Stimulated activated CD4-positive, alpha-beta T cell treated with anti-CD3 and anti-CD28 coated beads, Interleukin-4, amount 100 ng/mL, for 48 hours (primary cell): ENCODE results near the gene LTBP4.
A peak's percentile ranks its signal among the peaks of the same experiment; 100 is the strongest.

Experiments used
- DNase-seq, 2 donors: peaks; one replicate each; pipeline ENCODE4 v3.0.0-alpha.2; 2020; ENCODE audit warnings: low read depth in 2 of 2

Gene LTBP4

DNA sequence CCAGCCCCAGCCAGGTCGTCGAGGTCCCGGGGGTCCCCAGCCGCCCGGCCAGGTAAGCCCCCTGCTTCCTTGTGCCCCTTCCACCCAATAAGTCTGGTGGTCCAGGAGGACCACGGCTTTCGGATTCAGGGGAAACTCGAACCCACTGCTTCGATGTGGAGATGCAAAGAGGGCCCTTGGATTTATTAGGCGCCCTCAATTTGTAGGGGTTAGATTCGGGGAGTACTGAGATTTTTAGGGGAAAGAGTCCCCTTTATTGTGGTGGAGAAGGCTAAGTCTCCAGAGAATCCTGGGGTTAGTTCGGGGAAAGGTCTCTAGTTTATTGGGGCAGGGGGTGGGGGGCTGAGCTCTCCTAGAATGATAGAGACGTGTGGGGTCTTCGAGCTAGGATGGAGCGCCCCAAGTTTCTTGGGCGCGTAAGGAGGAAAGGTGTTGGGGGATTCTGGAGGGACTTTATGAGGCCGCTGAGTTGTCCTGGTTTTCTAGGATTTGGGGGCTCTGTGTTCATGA, 3.8 kb upstream of the LTBP4 start:
- DNase-seq, result no peak

DNA sequence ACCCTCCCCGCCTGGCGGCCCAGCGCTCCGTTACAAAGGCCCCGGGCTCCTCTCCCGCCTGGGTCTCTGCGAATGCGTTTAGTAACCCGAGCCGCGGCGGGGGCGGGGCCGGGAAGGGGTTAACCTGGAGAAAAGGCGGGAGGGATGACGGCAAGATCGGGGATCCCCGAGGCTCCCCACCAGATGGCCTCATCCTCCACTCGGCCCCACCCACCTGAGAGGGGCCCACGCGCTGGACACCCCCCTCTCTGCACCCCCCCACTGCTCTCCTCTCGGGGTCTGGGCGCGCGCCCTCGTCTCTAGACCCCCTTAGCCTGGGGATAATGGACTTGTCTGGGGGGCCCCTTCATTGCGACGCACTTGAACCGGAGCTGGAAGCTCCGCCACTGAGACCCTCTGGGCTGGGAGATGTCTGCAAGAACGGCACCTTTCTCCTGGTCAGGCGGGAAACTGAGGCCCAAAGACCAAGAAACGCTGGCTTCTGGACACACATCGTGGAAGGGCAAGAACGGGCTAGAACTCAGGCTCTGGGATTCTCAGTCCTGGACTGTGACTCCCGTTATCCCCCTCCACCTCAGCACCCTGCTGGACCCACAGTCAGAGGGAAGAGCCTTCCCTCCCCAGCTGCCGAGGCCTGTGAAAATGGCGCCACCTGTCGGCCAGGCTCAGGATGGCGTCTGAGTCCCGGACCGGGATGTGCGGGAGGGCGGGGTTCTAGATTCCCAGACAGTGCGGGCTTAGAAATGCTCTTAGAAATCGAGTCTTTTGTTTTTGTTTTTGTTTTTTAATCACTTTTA, 2.9 kb upstream of the LTBP4 start:
- peak; percentile 82 to 89 for DNase-seq

- DNase-seq, result no peak
Observed at GRCh38 chr19:40598918-40599307, 2.3 kb upstream of the LTBP4 start.

DNA sequence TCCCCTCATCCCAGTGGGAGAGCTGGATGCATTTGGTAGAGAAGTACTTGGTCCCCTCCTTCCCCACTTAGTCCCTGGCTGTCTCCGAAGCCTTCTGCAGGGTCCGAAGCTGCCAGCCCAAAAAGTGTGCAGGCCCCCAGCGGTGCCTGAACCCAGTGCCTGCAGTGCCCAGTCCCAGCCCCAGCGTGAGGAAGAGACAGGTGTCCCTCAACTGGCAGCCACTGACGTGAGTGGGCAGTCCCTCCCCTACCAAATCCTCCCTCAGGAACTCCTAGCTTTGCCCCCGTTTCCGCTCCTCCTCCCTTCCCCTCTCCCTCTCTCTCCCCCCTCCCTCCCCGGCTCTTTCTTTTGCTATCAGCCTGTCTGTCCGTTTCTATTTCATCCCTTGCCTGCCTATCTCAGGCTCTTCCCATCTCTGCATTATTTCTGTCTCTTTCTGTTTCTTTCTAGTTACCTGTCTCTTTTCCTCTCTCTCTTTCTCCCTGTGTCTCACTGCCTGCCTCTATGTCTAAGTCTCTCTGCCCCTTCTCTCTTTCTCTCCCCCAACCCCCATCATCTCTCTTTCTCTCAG, 1.8 kb upstream of the LTBP4 start:
- no peak for DNase-seq

GRCh38 chr19:40599902-40600569, 1.1 kb upstream of the LTBP4 start:
- no peak for DNase-seq

DNA sequence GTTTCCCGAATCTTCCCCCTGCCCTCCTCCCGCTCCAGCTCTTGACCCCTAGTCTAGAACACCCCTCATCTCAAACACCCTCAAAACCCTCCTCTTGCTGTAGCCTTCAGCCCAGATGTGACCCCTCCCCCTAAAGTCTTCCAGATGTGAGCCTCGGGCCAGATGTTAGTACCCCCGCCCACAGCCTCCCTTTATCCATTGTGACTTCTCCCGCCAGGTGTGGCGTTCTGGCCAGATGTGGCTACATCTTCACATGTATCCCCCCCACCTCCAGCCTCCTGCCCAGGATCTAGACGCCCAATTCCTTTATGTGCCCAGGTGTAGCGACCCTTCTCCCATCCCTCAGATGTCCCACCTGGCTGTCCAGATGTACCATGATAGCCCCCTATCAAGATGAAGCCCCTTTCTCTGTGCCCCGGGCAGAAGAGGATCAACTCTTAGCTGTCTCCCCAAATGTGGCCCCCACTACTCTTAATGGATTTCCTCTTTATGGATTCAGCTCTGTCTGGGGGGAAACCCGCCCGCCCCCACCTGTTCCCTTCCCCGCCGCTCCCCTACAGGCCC, 517 bp upstream of the LTBP4 start:
- no peak for DNase-seq

- DNase-seq, result no peak
Observed at GRCh38 chr19:40603071-40603388, 1.9 kb downstream of the LTBP4 start.

DNA sequence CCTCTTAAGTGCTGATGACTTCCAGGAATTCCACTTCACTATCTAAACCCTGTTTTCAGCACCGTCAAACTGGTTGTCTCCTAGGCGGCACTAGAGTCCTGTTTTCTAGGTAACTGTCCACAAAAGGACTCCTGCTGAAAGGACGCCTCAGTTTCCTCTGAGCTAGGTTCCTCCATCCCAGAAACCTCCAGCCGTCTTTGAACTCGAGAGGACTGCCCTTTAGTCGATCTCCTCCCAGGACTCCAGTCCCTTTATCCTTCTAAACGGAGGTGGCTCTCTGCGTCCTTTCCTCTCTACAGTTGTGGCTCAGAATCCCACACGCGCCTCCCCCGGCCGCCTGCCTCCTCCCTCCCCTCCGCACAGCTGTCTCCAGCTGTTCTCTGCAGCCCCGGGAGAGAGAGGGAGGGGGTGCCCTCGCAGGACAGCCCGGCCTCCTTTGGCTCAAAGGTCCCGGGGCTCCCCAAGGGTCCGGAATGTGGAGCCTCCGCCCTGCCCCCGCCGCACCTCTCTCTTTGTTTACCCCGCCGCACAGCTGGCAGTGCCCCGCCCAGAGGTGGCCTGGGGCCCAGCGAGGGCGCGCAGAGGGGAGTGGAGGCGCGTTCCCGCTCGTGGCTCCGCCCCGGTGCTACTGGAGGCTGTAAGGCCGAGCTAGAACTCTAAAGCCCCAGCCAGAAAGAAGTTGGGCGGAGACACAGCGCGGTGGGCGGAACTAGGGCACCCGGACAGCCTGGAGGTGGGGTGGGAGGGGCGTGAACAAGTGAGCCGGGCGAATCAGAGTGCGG, 2.4 kb downstream of the LTBP4 start:
- DNase-seq, result peak; percentile 95 to 98

DNA sequence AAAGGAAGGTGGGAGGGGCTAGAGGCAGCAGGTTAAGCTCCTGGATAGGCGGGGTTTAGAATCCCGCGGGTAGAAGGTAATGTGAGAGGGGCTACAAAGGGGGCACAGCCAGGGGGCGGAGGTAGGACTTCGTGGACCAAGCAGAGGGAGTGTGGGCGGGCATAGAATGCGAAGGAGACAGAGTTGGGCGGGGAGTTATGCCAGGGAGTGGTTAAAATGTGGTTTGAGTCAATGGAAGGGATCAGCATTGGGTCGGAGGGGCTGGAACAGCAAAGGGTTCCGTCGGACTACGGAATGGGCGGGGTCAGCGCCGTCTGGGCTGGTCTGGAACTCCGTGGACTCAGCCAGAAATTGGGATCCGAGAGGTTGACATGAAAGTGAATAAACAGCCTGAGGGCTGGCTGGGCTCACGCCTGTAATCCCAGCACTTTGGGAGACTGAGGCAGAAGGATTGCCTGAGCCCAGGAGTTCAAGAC, 3.0 kb downstream of the LTBP4 start:
- DNase-seq, result no peak

GRCh38 chr19:40604647-40605215, 3.6 kb downstream of the LTBP4 start:
- no peak for DNase-seq

DNA sequence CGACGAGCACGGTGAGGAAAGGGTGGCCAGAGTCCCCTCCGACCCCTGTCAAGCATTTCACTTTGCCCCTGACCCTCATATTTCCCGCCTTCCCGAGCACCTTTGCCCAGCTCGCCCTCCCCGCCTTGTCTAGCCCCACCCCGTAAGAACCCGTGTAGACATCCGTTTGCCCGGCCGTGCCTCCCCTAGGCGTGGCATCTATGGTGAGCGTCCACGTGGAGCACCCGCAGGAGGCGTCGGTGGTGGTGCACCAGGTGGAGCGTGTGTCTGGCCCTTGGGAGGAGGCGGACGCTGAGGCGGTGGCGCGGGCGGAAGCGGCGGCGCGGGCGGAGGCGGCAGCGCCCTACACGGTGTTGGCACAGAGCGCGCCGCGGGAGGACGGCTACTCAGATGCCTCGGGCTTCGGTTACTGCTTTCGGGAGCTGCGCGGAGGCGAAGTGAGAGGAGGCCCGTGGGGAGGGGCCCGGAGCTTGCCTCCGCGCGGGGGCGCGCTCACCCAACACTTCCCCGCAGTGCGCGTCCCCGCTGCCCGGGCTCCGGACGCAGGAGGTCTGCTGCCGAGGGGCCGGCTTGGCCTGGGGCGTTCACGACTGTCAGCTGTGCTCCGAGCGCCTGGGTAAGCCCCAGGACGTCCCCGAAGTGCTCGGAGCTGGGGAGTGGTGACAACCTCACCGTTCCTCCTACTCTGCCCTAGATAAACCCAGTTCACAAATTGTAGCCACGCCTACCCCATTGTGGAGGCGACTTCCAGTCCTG, 4.2 kb downstream of the LTBP4 start:
- peak in 1 of 2 donors; percentile 69 for DNase-seq

GRCh38 chr19:40607311-40608239, 6.4 kb downstream of the LTBP4 start:
- no peak for DNase-seq

DNA sequence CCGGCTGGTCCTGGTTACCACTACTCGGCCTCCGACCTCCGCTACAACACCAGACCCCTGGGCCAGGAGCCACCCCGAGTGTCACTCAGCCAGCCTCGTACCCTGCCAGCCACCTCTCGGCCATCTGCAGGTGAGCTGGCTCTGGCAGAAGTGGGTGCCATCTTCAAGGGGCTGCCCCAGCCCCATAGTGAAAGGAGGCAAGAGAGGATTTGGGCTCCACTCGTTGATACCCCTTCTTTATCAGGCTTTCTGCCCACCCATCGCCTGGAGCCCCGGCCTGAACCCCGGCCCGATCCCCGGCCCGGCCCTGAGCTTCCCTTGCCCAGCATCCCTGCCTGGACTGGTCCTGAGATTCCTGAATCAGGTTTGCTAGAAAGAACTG, 7.1 kb downstream of the LTBP4 start:
- no peak for DNase-seq

- no peak for DNase-seq
Observed at GRCh38 chr19:40608957-40609356, 7.8 kb downstream of the LTBP4 start.

DNA sequence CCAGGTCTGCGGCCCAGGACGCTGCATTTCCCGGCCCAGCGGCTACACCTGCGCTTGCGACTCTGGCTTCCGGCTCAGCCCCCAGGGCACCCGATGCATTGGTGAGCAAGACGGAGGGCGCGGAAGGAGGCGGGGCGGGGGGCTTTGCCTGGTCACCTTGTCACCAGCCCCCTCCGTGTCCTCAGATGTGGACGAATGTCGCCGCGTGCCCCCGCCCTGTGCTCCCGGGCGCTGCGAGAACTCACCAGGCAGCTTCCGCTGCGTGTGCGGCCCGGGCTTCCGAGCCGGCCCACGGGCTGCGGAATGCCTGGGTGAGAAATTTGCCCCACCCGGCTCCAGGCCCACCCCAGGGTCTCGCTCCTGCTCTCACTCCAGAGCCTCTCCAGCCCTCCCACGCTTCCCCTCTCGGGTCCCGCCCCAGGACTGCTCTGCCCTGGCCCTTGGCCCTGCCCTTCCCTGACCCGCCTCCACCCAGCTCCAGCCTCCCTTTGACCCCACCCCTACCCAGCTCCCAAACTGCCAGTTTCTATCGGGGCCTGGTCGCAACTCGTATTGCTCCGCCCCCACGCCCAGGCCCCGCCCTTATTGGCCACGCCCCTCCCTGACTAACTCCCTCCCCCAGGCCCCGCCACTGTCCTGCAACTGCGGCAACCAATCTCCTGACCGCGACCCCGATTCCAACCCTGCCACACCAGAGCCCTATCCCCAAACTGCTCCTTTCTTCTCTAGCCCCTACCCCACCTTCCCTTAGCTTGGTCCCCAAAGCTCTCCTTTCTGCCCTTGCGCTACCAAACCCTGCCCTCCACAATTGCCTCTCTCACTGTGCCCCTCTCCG, 8.6 kb downstream of the LTBP4 start:
- peak; percentile 93 to 97 for DNase-seq

DNA sequence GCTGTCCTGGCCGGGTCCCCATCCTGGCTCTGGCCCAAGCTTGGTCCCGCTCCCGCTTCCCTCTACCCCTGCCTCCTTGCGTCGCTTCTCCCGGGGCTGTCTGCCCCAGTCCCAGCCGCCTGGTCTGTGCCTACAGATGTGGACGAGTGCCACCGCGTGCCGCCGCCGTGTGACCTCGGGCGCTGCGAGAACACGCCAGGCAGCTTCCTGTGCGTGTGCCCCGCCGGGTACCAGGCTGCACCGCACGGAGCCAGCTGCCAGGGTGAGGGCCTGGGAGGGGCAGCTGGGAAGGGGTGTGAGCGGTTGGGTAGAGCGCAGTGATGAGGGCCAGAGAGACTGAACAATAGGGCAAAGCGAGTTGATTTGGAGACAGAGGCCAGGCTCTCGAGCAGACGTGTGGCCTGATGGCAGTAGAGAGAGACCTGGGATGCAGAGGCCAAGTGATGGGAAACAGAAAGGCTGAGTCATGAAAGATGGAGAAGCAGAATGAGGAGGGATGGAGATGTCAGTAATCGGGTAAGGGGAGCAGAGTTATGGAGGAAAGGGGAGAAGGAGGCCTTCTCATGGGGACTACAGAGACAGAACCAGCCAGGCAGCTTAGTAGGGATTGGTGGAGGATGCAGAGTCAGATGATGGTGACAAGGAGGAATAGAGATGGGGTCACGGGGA, 9.4 kb downstream of the LTBP4 start:
- no peak for DNase-seq

DNA sequence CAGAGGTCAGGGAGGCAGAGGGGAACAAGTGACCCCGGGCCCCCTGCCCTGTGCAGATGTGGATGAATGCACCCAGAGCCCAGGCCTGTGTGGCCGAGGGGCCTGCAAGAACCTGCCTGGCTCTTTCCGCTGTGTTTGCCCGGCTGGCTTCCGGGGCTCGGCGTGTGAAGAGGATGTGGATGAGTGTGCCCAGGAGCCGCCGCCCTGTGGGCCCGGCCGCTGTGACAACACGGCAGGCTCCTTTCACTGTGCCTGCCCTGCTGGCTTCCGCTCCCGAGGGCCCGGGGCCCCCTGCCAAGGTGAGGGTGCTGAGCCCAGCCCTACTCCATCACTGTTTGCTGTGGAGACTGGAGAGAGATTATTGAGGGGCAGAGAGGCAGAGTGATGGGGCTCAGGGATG, 9.9 kb downstream of the LTBP4 start:
- DNase-seq, result no peak
